ENCODE measurements around the gene AMIGO3.

Gene AMIGO3

GRCh38 chr3:49713336-49714105 lies 6.0 kb downstream of the AMIGO3 start:
- in situ Hi-C loops (cut with HindIII; ENCODE audit: low pct_unique_long_range_greater_than_20kb, low sequenced_read_pairs) = no loop called here
- TF ChIP-seq JUND (IDR thresholded peaks at IDR 0.05; ENCODE audit: low read depth) = no peak
- no peak for DNase-seq (ENCODE audit: low read depth in 1 of 2, low spot score in 1 of 2)

- in situ Hi-C loops (cut with HindIII; ENCODE audit: low pct_unique_long_range_greater_than_20kb, low sequenced_read_pairs) = no loop called here
- no peak for DNase-seq (ENCODE audit: low read depth in 1 of 2, low spot score in 1 of 2)
- no peak for TF ChIP-seq JUND (IDR thresholded peaks at IDR 0.05; ENCODE audit: low read depth)
Observed at GRCh38 chr3:49712631-49713317, 6.7 kb downstream of the AMIGO3 start.

- no peak for DNase-seq (ENCODE audit: low read depth in 1 of 2, low spot score in 1 of 2)
- no peak for TF ChIP-seq JUND (IDR thresholded peaks at IDR 0.05; ENCODE audit: low read depth)
- in situ Hi-C loops (cut with HindIII; ENCODE audit: low pct_unique_long_range_greater_than_20kb, low sequenced_read_pairs) = no loop called here
Observed at GRCh38 chr3:49712166-49712565, 7.3 kb downstream of the AMIGO3 start.

- in situ Hi-C loops (cut with HindIII; ENCODE audit: low pct_unique_long_range_greater_than_20kb, low sequenced_read_pairs) = no loop called here
- TF ChIP-seq JUND (IDR thresholded peaks at IDR 0.05; ENCODE audit: low read depth) = no peak
- no peak for DNase-seq (ENCODE audit: low read depth in 1 of 2, low spot score in 1 of 2)
Observed at GRCh38 chr3:49711489-49711888, 8.0 kb downstream of the AMIGO3 start.

GRCh38 chr3:49709852-49710251 lies 9.6 kb downstream of the AMIGO3 start:
- in situ Hi-C loops (cut with HindIII; ENCODE audit: low pct_unique_long_range_greater_than_20kb, low sequenced_read_pairs) = no loop called here
- DNase-seq (ENCODE audit: low read depth in 1 of 2, low spot score in 1 of 2) = no peak
- TF ChIP-seq JUND (IDR thresholded peaks at IDR 0.05; ENCODE audit: low read depth) = no peak

- TF ChIP-seq JUND (IDR thresholded peaks at IDR 0.05; ENCODE audit: low read depth) = no peak
- in situ Hi-C loops (cut with HindIII; ENCODE audit: low pct_unique_long_range_greater_than_20kb, low sequenced_read_pairs) = no loop called here
Observed at GRCh38 chr3:49707113-49707480, 12.4 kb downstream of the AMIGO3 start.

GRCh38 chr3:49706456-49707112 lies 12.9 kb downstream of the AMIGO3 start:
- DNase-seq (ENCODE audit: low read depth in 1 of 2, low spot score in 1 of 2) = no peak

More at GRCh38 chr3:49707113-49707480, 12.4 kb downstream of the AMIGO3 start:
- DNase-seq (ENCODE audit: low read depth in 1 of 2, low spot score in 1 of 2) = no peak

GRCh38 chr3:49705390-49705960 lies 14.0 kb downstream of the AMIGO3 start:
- no peak for TF ChIP-seq JUND (IDR thresholded peaks at IDR 0.05; ENCODE audit: low read depth)
- in situ Hi-C loops (cut with HindIII; ENCODE audit: low pct_unique_long_range_greater_than_20kb, low sequenced_read_pairs) = no loop called here
- DNase-seq (ENCODE audit: low read depth in 1 of 2, low spot score in 1 of 2) = no peak

More at GRCh38 chr3:49706456-49707112, 12.9 kb downstream of the AMIGO3 start:
- in situ Hi-C loops (cut with HindIII; ENCODE audit: low pct_unique_long_range_greater_than_20kb, low sequenced_read_pairs) = no loop called here
- TF ChIP-seq JUND (IDR thresholded peaks at IDR 0.05; ENCODE audit: low read depth) = no peak

GRCh38 chr3:49704629-49705028 lies 14.9 kb downstream of the AMIGO3 start:
- DNase-seq (ENCODE audit: low read depth in 1 of 2, low spot score in 1 of 2) = no peak
- TF ChIP-seq JUND (IDR thresholded peaks at IDR 0.05; ENCODE audit: low read depth) = no peak
- in situ Hi-C loops (cut with HindIII; ENCODE audit: low pct_unique_long_range_greater_than_20kb, low sequenced_read_pairs) = no loop called here

- DNase-seq (ENCODE audit: low read depth in 1 of 2, low spot score in 1 of 2) = no peak
- in situ Hi-C loops (cut with HindIII; ENCODE audit: low pct_unique_long_range_greater_than_20kb, low sequenced_read_pairs) = no loop called here
- no peak for TF ChIP-seq JUND (IDR thresholded peaks at IDR 0.05; ENCODE audit: low read depth)
Observed at GRCh38 chr3:49703956-49704355, 15.5 kb downstream of the AMIGO3 start.

GRCh38 chr3:49703443-49703927 lies 16.0 kb downstream of the AMIGO3 start:
- peak; percentile 60 to 74 for DNase-seq (ENCODE audit: low read depth in 1 of 2, low spot score in 1 of 2)
- TF ChIP-seq JUND (IDR thresholded peaks at IDR 0.05; ENCODE audit: low read depth) = no peak
- in situ Hi-C loops (cut with HindIII; ENCODE audit: low pct_unique_long_range_greater_than_20kb, low sequenced_read_pairs) = no loop called here

GRCh38 chr3:49702672-49703071 lies 16.8 kb downstream of the AMIGO3 start:
- DNase-seq (ENCODE audit: low read depth in 1 of 2, low spot score in 1 of 2) = no peak
- no peak for TF ChIP-seq JUND (IDR thresholded peaks at IDR 0.05; ENCODE audit: low read depth)
- in situ Hi-C loops (cut with HindIII; ENCODE audit: low pct_unique_long_range_greater_than_20kb, low sequenced_read_pairs) = no loop called here

Data from T47D (cell line).